IPS-20b (cell line): ENCODE data around the gene RPTOR.
"Not testable (repeated sequence)": the region's sequence is repeated elsewhere in the genome, so short reads cannot be mapped to it uniquely, and the experiment has no call there.

ENCODE experiments used
- H3K27ac ChIP-seq: one replicate; pipeline ENCODE4 v1.5.1; 2013; ENCODE audit warnings: low read length
- H3K27me3 ChIP-seq: 2 replicates; pipeline ENCODE4 v1.6.1; 2013; ENCODE audit warnings: mild to moderate bottlenecking, low read length, inconsistent platforms; ENCODE audit not compliant: insufficient read depth
- H3K36me3 ChIP-seq: 2 replicates; pipeline ENCODE4 v1.6.1; 2013; ENCODE audit warnings: low read depth, mild to moderate bottlenecking, inconsistent platforms, low read length, moderate library complexity; ENCODE audit not compliant: insufficient read depth
- H3K4me1 ChIP-seq: 2 replicates; pipeline ENCODE4 v1.6.1; 2013; ENCODE audit warnings: mild to moderate bottlenecking, control low read depth, inconsistent platforms, low read length, moderate library complexity; ENCODE audit not compliant: insufficient read depth
- H3K4me3 ChIP-seq: 2 replicates; pipeline ENCODE4 v1.5.1; 2013; ENCODE audit warnings: mild to moderate bottlenecking, low read length, inconsistent platforms
- H3K9ac ChIP-seq: 2 replicates; pipeline ENCODE4 v1.6.1; 2013; ENCODE audit warnings: low read depth, mild to moderate bottlenecking, inconsistent platforms, low read length, moderate library complexity
- H3K9me3 ChIP-seq: 2 replicates; pipeline ENCODE4 v1.6.1; 2013; ENCODE audit warnings: mild to moderate bottlenecking, low read depth, low read length, inconsistent platforms; ENCODE audit not compliant: insufficient read depth

The RPTOR gene

DNA sequence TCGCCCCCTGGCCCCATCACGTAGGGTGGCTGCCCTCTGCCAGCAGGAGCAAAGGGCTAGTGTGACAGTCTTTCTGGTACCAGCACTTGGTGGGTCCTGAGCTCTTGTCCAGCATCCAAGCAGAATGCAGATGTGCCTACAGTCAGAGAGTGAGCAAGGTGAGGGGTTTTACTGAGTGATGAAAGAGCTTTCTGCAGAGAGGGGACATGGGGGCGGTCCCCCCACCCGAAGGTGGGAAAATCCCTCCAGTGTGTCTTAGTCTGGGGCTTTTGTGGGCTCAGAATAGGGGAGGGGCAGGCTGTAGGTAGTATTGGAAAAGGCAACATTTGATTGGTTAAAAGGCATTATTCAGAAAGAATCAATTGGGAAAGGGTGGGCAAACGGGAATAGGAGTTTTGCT lies 152.3 kb downstream of the RPTOR start:
- H3K4me3 ChIP-seq = no peak overlapping the region
- H3K9me3 ChIP-seq = no peaks in the 10 kb centered on the region; the same call in none of the 2 replicates
- no peak overlapping the region for H3K27ac ChIP-seq
- no peak overlapping the region for H3K9ac ChIP-seq
- H3K27me3 ChIP-seq = no peaks in the 10 kb centered on the region
- H3K36me3 ChIP-seq = no peaks in the 10 kb centered on the region
- peaks cover 22% of the 10 kb centered on the region for H3K4me1 ChIP-seq

DNA sequence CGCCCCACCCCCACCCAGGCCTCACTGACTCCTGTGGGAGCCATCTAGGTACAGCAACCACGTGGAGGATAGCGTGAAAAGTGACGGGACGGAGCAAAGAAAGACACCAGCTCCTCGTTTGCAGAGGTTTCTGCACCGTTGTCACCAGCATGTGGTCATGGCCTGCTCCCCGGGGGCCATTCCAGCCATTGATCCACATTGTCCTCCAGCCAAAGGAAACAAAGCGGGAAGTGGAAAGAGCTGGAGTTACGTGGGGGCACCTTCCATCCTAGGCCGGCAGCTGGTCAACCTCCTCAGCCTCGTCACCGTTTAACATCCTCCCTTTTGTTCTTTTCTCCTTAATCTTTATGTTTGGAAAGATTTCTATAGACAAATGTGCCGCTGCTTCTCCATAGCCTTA lies 153.7 kb downstream of the RPTOR start:
- Histone ChIP-seq H3K36me3 (no peaks in the 10 kb centered on the region), H3K27ac (no peak overlapping the region)

GRCh38 chr17:80699205-80699604 lies 154.6 kb downstream of the RPTOR start:
- not testable (repeated sequence) for H3K27me3 ChIP-seq, H3K9me3 ChIP-seq, H3K36me3 ChIP-seq, H3K4me3 ChIP-seq, H3K9ac ChIP-seq, H3K27ac ChIP-seq
- peaks cover 20% of the 10 kb centered on the region for H3K4me1 ChIP-seq

More for the DNA sequence above, 153.7 kb downstream of the RPTOR start:
- Histone ChIP-seq H3K9me3 (no peaks in the 10 kb centered on the region; the same call in none of the 2 replicates), H3K27me3 (no peaks in the 10 kb centered on the region), H3K4me1 (peaks cover 24% of the 10 kb centered on the region), H3K9ac (no peak overlapping the region), H3K4me3 (no peak overlapping the region)

DNA sequence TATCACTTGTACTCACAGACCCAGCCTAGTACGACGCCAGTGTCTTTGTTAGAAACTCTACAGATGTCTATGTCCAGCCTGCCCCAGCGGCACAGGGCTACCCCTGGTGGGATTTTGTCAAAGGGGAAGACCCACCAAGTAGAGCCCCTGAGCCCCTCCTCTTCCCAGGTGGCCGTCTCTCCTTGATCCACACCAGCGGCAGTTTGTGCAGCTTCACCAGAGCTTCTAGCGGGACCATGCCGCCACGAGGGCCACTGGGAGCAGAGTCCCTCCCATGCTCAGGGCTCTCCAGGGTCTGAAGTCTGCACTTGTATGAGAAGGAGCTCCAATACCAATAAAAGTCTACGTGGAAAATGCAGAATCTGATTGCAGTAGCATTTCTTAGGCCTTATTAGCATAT lies 157.1 kb downstream of the RPTOR start:
- peaks cover 24% of the 10 kb centered on the region for H3K4me1 ChIP-seq

GRCh38 chr17:80702315-80703141 lies 157.9 kb downstream of the RPTOR start:
- H3K9ac ChIP-seq = no peak overlapping the region
- no peaks in the 10 kb centered on the region for H3K27me3 ChIP-seq
- H3K9me3 ChIP-seq = no peaks in the 10 kb centered on the region; the same call in none of the 2 replicates
- H3K36me3 ChIP-seq = no peaks in the 10 kb centered on the region
- H3K4me3 ChIP-seq = no peak overlapping the region
- no peak overlapping the region for H3K27ac ChIP-seq
- H3K4me1 ChIP-seq = peaks cover 27% of the 10 kb centered on the region

More for the DNA sequence above, 157.1 kb downstream of the RPTOR start:
- no peaks in the 10 kb centered on the region; the same call in none of the 2 replicates for H3K9me3 ChIP-seq
- H3K4me3 ChIP-seq = no peak overlapping the region
- no peaks in the 10 kb centered on the region for H3K36me3 ChIP-seq
- H3K9ac ChIP-seq = no peak overlapping the region
- no peak overlapping the region for H3K27ac ChIP-seq
- no peaks in the 10 kb centered on the region for H3K27me3 ChIP-seq

GRCh38 chr17:80703142-80703478 lies 158.5 kb downstream of the RPTOR start:
- no peak overlapping the region for H3K27ac ChIP-seq
- H3K4me3 ChIP-seq = no peak overlapping the region

DNA sequence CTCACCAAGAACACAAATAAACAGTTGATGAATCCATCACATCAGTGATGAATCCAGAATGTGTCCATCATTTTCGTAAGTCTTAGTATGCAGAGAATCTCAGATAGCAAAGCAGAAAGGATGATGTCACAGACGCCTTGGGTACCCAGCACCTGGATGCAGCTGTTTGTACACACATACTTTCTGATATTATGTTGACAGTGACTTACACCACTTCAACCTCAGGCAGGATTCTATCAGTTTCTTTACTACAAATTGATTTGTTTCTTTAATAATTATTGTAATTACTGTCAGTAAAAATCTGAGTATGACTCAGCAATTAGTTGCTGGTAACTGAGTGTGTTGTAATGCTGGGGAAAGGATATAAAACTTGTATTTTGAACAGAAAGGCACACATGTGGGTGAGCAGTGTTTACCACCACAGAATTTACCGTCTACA lies 159.8 kb downstream of the RPTOR start:
- Histone ChIP-seq H3K27ac (no peak overlapping the region), H3K27me3 (no peaks in the 10 kb centered on the region), H3K9me3 (no peaks in the 10 kb centered on the region; the same call in none of the 2 replicates), H3K36me3 (no peaks in the 10 kb centered on the region), H3K9ac (no peak overlapping the region), H3K4me3 (no peak overlapping the region), H3K4me1 (peaks cover 18% of the 10 kb centered on the region; the same call in 1 of the 2 replicates)

More at GRCh38 chr17:80703142-80703478, 158.5 kb downstream of the RPTOR start:
- H3K4me1 ChIP-seq = peaks cover 25% of the 10 kb centered on the region
- no peak overlapping the region for H3K9ac ChIP-seq
- H3K36me3 ChIP-seq = no peaks in the 10 kb centered on the region
- no peaks in the 10 kb centered on the region for H3K27me3 ChIP-seq
- H3K9me3 ChIP-seq = no peaks in the 10 kb centered on the region; the same call in none of the 2 replicates

DNA sequence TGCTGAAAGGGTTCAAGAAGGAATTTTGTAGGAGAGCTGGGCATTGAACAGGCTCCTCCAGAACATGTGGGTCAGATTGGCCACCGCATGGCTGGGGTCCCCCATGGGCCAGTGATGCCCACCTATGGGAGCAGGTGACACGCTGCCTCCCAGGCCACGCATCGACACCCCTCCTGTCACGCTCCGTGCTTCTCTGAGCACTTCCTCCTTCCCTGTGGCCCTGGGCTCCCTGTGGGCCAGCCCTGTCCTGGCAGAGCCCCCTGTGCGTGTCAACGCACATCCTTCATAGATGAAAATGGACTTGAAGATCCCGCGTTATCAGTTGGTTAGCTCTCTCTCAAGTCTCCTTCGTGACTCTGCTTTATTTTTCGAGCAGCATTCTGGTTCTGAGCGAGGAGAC lies 160.3 kb downstream of the RPTOR start:
- no peak overlapping the region for H3K4me3 ChIP-seq
- no peaks in the 10 kb centered on the region for H3K36me3 ChIP-seq
- no peak overlapping the region for H3K9ac ChIP-seq
- H3K4me1 ChIP-seq = peaks cover 18% of the 10 kb centered on the region; the same call in 1 of the 2 replicates
- H3K9me3 ChIP-seq = no peaks in the 10 kb centered on the region; the same call in none of the 2 replicates
- H3K27me3 ChIP-seq = no peaks in the 10 kb centered on the region
- H3K27ac ChIP-seq = no peak overlapping the region

DNA sequence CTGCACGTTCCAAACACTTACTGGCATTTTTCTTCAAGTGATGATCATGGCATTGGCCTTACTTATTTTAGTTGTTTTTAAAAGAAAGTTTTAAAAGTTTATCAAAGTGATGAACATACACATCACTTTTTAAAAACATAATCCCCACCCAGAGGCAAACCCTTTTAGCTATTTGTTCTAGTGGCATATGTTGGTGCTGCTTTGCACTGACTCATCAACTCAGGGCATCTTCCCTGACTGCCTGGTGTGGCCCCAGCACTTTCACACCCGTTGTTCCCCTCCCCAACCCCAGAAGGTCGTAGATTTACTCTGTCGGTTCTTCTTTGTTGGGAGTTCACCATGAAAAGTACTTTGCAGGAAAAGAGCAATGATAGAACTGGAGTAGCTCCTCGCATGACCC lies 161.3 kb downstream of the RPTOR start:
- Histone ChIP-seq H3K36me3 (no peaks in the 10 kb centered on the region), H3K27me3 (no peaks in the 10 kb centered on the region), H3K9me3 (no peaks in the 10 kb centered on the region), H3K9ac (0 out of 2 replicates have a peak overlapping the region, but pooled peaks have one; percentile 22), H3K4me1 (peaks cover 22% of the 10 kb centered on the region; the same call in 1 of the 2 replicates), H3K4me3 (no peak overlapping the region), H3K27ac (no peak overlapping the region)

DNA sequence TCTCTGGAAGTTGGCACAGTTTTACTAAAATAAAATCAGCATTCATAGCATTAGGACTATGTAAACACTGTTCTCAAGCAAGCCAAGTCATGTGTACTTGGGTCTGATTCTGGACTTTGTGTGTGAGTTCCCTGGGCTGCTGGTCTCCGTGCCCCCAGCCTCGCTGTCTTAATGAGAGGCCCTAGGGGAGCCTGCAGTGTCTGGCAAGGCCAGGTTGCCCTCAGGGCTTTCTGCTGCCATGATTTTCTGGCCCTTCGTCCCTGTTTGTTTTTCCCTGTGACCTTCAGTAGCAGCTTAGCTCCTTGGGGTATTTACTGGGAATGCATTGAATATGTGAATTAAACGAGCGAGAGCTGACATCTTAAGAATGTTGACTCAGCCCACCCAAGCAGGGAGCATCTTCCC lies 161.8 kb downstream of the RPTOR start:
- 0 out of 2 replicates have a peak overlapping the region, but pooled peaks have one; percentile 22 for H3K9ac ChIP-seq
- no peaks in the 10 kb centered on the region for H3K36me3 ChIP-seq
- H3K27ac ChIP-seq = no peak overlapping the region
- H3K9me3 ChIP-seq = no peaks in the 10 kb centered on the region
- no peaks in the 10 kb centered on the region for H3K27me3 ChIP-seq
- H3K4me1 ChIP-seq = peaks cover 26% of the 10 kb centered on the region; the same call in 1 of the 2 replicates
- no peak overlapping the region; the same call in 1 of the 2 replicates for H3K4me3 ChIP-seq

GRCh38 chr17:80708480-80708879 lies 163.8 kb downstream of the RPTOR start:
- Histone ChIP-seq H3K4me3 (no peak overlapping the region), H3K27me3 (no peaks in the 10 kb centered on the region), H3K9ac (no peak overlapping the region), H3K27ac (no peak overlapping the region), H3K4me1 (peaks cover 23% of the 10 kb centered on the region; the same call in 1 of the 2 replicates), H3K36me3 (no peaks in the 10 kb centered on the region), H3K9me3 (no peaks in the 10 kb centered on the region)
